B cell (primary cell): Measurements from ENCODE around the gene HS3ST3B1. TPM values are rescaled to one million over a fixed set of nuclear protein-coding genes. Genes with fewer than 3 reads are reported as not detected.

Source experiments
- ATAC-seq: fragments of 200-7000 bp; cut with Tn5 transposase; one replicate; pipeline ENCODE4 v1.10.0; 2021; ENCODE audit warnings: low read depth, mild to moderate bottlenecking, moderate number of reproducible peaks, moderate library complexity
- CTCF ChIA-PET: fragments of 350-600 bp; sonication (Branson Sonifier 250); formaldehyde crosslinking; loops from one replicate; lab custom pipeline; 2021; ENCODE audit warnings: antibody characterized with exemption, inconsistent platforms; lab: Charles Lee
- POLR2A ChIA-PET: fragments of 350-600 bp; sonication (Branson Sonifier 250); formaldehyde crosslinking; loops from one replicate; lab custom pipeline; 2021; ENCODE audit warnings: antibody characterized with exemption; lab: Charles Lee
- DNase-seq: peaks from one replicate; pipeline ENCODE4 v3.0.0; 2013
- H2AFZ ChIP-seq: 2 replicates; pipeline ENCODE4 v1.6.1; 2012; ENCODE audit warnings: mild to moderate bottlenecking, low read depth, low read length; ENCODE audit not compliant: insufficient read depth, poor library complexity, severe bottlenecking
- H3K27ac ChIP-seq, 2 donors: 1 replicate in 1 of 2; 2 replicates in 1 of 2; pipeline ENCODE4 v1.5.1; 2012 to 2013; ENCODE audit warnings: low read length in 2 of 2, mild to moderate bottlenecking in 2 of 2, moderate library complexity in 1 of 2
- H3K27me3 ChIP-seq, 4 experiments: fragments of 200-600 bp in 1 of 4; sonication (generic) in 1 of 4; replicated peaks in 1 of 4; 1 replicate in 2 of 4; 2 replicates in 2 of 4; pipeline versions ENCODE4 v1.6.1 to v1.7.0; 2013 to 2016; ENCODE audit warnings: low read length in 3 of 4, mild to moderate bottlenecking in 2 of 4, mixed read lengths in 1 of 4, moderate library complexity in 1 of 4; ENCODE audit not compliant: insufficient read depth in 4 of 4, control insufficient read depth in 3 of 4; ENCODE audit errors: control extremely low read depth in 1 of 4
- H3K36me3 ChIP-seq, 2 experiments: replicated peaks in 1 of 2; 1 replicate in 1 of 2; 2 replicates in 1 of 2; pipeline versions ENCODE4 v1.6.1 to v1.7.1; 2013; ENCODE audit warnings: low read length in 1 of 2; ENCODE audit not compliant: insufficient read depth in 2 of 2, control insufficient read depth in 1 of 2; ENCODE audit errors: control extremely low read depth in 1 of 2, extremely low read depth in 1 of 2
- H3K4me1 ChIP-seq, 2 donors: fragments of 200-600 bp in 1 of 2; sonication (generic) in 1 of 2; 1 replicate in 1 of 2; 2 replicates in 1 of 2; pipeline versions ENCODE4 v1.5.1 to v1.6.1; 2013 to 2017; ENCODE audit warnings: low read length in 2 of 2; ENCODE audit not compliant: control insufficient read depth in 2 of 2, insufficient read depth in 2 of 2
- H3K4me2 ChIP-seq: replicated peaks from 2 replicates; pipeline ENCODE3; 2012; ENCODE audit warnings: mild to moderate bottlenecking, low read depth, low read length; ENCODE audit not compliant: poor library complexity, severe bottlenecking
- H3K4me3 ChIP-seq, 5 experiments: fragments of 200-600 bp in 1 of 5; sonication (generic) in 1 of 5; 1 replicate in 3 of 5; 2 replicates in 2 of 5; pipeline versions ENCODE4 v1.5.1 to v1.7.0; 2011 to 2016; ENCODE audit warnings: low read length in 4 of 5, mild to moderate bottlenecking in 4 of 5, low read depth in 2 of 5, control low read depth in 1 of 5, moderate library complexity in 1 of 5; ENCODE audit not compliant: insufficient read depth in 1 of 5; ENCODE audit errors: control extremely low read depth in 1 of 5, extremely low read depth in 1 of 5
- H3K79me2 ChIP-seq: fragments of 200-600 bp; sonication (generic); one replicate; pipeline ENCODE4 v1.6.0; 2016; ENCODE audit warnings: low read length; ENCODE audit not compliant: control insufficient read depth, insufficient read depth
- H3K9ac ChIP-seq: fragments of 200-600 bp; sonication (generic); 2 replicates; pipeline ENCODE4 v1.6.1; 2017; ENCODE audit warnings: mild to moderate bottlenecking, low read length, moderate library complexity
- H3K9me3 ChIP-seq, 3 donors: one replicate each; pipeline versions ENCODE4 v1.6.1 to v1.7.1; 2013; ENCODE audit warnings: low read length in 2 of 3; ENCODE audit not compliant: control insufficient read depth in 2 of 3, insufficient read depth in 1 of 3; ENCODE audit errors: control extremely low read depth in 1 of 3
- H4K20me1 ChIP-seq: 2 replicates; pipeline ENCODE4 v1.6.0; 2012; ENCODE audit warnings: mild to moderate bottlenecking, low read length; ENCODE audit not compliant: insufficient read depth, control insufficient read depth, poor library complexity, severe bottlenecking
- H3K27ac Mint-ChIP-seq: one replicate; pipeline ENCODE4 v1.8.0; 2021; ENCODE audit warnings: mixed read lengths
- H3K27me3 Mint-ChIP-seq: one replicate; pipeline ENCODE4 v1.8.0; 2021; ENCODE audit warnings: mixed read lengths
- H3K4me1 Mint-ChIP-seq: one replicate; pipeline ENCODE4 v1.8.0; 2021; ENCODE audit warnings: mixed read lengths
- H3K4me3 Mint-ChIP-seq: one replicate; pipeline ENCODE4 v1.8.0; 2021; ENCODE audit warnings: mixed read lengths
- H3K9me3 Mint-ChIP-seq: one replicate; pipeline ENCODE4 v1.8.0; 2022; ENCODE audit warnings: mixed read lengths; ENCODE audit not compliant: insufficient read depth
- CTCF ChIP-seq: fragments of 200-600 bp; IDR thresholded peaks from one replicate; pipeline ENCODE4 v1.8.0; 2022; ENCODE audit warnings: antibody characterized with exemption, mild to moderate bottlenecking
- EZH2 ChIP-seq: IDR thresholded peaks from 2 replicates; pipeline ENCODE4 v1.6.1; 2012; ENCODE audit warnings: borderline replicate concordance, low read depth, mild to moderate bottlenecking, moderate library complexity, low read length; ENCODE audit not compliant: insufficient read depth, poor library complexity, severe bottlenecking
- WGBS: methylation state at CpG from one replicate; pipeline ENCODE4 v1.1.5; 2013; ENCODE audit warnings: missing lambda C conversion rate; ENCODE audit not compliant: insufficient coverage; 5-methylcytosine and 5-hydroxymethylcytosine counted together
- intact Hi-C: fragments of 100-400 bp; cut with micrococcal nuclease; formaldehyde crosslinking; loops from one replicate; pipeline ENCODE4 v1.10.0; 2022
- polyA plus RNA-seq: library from polyadenylated mRNA; depleted of rRNA; stranded (reverse); fragments of >200 nt; gene quantifications from 2 replicates; pipeline ENCODE4 v1.2.3, GENCODE V29; 2012
- total RNA-seq, 2 donors: library from RNA; stranded (reverse); fragments of 120-200 nt in 1 of 2; gene quantifications; 1 replicate in 1 of 2; 2 replicates in 1 of 2; pipeline versions ENCODE4 v1.2.3 to v1.2.4, GENCODE V29; 2013 to 2022

HS3ST3B1 gene
- total and polyA plus RNA-seq, 2 donors (not counting 1 experiment from before 2014, with no cell fraction given): 0.75 to 8.4 TPM

GRCh38 chr17:14396547-14396946 lies 95.7 kb downstream of the HS3ST3B1 start:
- Mint-ChIP-seq H3K27me3 (no peaks in the 10 kb centered on the region), H3K27ac (no peak overlapping the region), H3K4me3 (no peak overlapping the region), H3K4me1 (no peaks in the 10 kb centered on the region), H3K9me3 (no peaks in the 10 kb centered on the region)
- Histone ChIP-seq H2AFZ (no peak overlapping the region), H3K4me1 (no peaks in the 10 kb centered on the region), H3K27ac (no peak overlapping the region), H3K9me3 (peaks cover 0 to 10% (median 1%) of the 10 kb centered on the region in 3 donors), H3K79me2 (no peaks in the 10 kb centered on the region), H3K36me3 (no peaks in the 10 kb centered on the region), H4K20me1 (no peaks in the 10 kb centered on the region), H3K4me2 (no peak overlapping the region), H3K27me3 (no peaks in the 10 kb centered on the region), H3K4me3 (no peak overlapping the region), H3K9ac (no peak overlapping the region)
- no CpG with 5 or more reads among the region's 3 CpGs for WGBS
- DNase-seq (no peak), ATAC-seq (no peak)
- no peak for TF ChIP-seq EZH2
- ChIA-PET POLR2A (no interaction called here), CTCF (interaction anchor here (0.7 to 1.5 kb wide), 3 partner anchors 18 to 35 kb away, joined by 3 read pairs; no protein-coding TSS in a partner anchor)
- intact Hi-C loops: no loop called here

- no peak for ATAC-seq
- H3K27ac ChIP-seq: no peak overlapping the region
- no peaks in the 10 kb centered on the region for H3K9me3 Mint-ChIP-seq
- H3K4me1 Mint-ChIP-seq: peaks cover 3% of the 10 kb centered on the region
- no peaks in the 10 kb centered on the region for H3K79me2 ChIP-seq
- no peaks in the 10 kb centered on the region for H3K4me1 ChIP-seq
- H3K9me3 ChIP-seq: peaks cover 0 to 4% (median 1%) of the 10 kb centered on the region in 3 donors
- WGBS: no CpG with 5 or more reads among the region's 1 CpG
- H3K27me3 Mint-ChIP-seq: no peaks in the 10 kb centered on the region
- CTCF ChIA-PET: no interaction called here
- no peak overlapping the region for H3K4me3 Mint-ChIP-seq
- POLR2A ChIA-PET: no interaction called here
- no peak for DNase-seq
- H3K9ac ChIP-seq: no peak overlapping the region
- no peak overlapping the region for H2AFZ ChIP-seq
- no peaks in the 10 kb centered on the region for H4K20me1 ChIP-seq
- H3K27me3 ChIP-seq: no peaks in the 10 kb centered on the region
- H3K36me3 ChIP-seq: no peaks in the 10 kb centered on the region
- H3K4me2 ChIP-seq: no peak overlapping the region
- intact Hi-C loops: no loop called here
- no peak overlapping the region for H3K4me3 ChIP-seq
- H3K27ac Mint-ChIP-seq: no peak overlapping the region
- TF ChIP-seq CTCF: no peak
- TF ChIP-seq EZH2: no peak
These were observed 97.9 kb downstream of the HS3ST3B1 start for GRCh38 chr17:14398766-14399165.

Other genes starting within 250 kb of the HS3ST3B1 start
- gene COX10, start 231.6 kb upstream of the HS3ST3B1 start, total RNA-seq: 19.2 and 21.8 TPM in 2 replicates
- 13.5 and 23.3 TPM in 2 replicates for gene COX10, start 231.6 kb upstream of the HS3ST3B1 start, polyA plus RNA-seq
- not detected in 2 replicates for gene CDRT15, start 64.2 kb upstream of the HS3ST3B1 start, total RNA-seq
- not detected in 2 replicates for gene CDRT15, start 64.2 kb upstream of the HS3ST3B1 start, polyA plus RNA-seq